Ovary (tissue), 3 donors: ENCODE results near the gene DISC1.

Source experiments
- EP300 ChIP-seq: sonication (generic); formaldehyde crosslinking; IDR thresholded peaks from one replicate; pipeline ENCODE4 v1.6.1; 2017; ENCODE audit warnings: antibody characterized with exemption
- POLR2A ChIP-seq: fragments of 450-650 bp; IDR thresholded peaks from one replicate; pipeline ENCODE4 v1.6.1; 2017; ENCODE audit warnings: antibody characterized with exemption, mild to moderate bottlenecking, moderate library complexity
- TF ChIP-seq, protein P1 (sequence below), 3 donors: fragments of 450-650 bp in 2 of 3; fragments of 200-600 bp in 1 of 3; IDR thresholded peaks; one replicate each; pipeline versions ENCODE4 v1.5.1 to v1.8.0; 2016 to 2022; ENCODE audit warnings: antibody characterized with exemption in 3 of 3, mild to moderate bottlenecking in 1 of 3
- donor health status: DM: no; HTN: no; CAD: no.

DNA sequence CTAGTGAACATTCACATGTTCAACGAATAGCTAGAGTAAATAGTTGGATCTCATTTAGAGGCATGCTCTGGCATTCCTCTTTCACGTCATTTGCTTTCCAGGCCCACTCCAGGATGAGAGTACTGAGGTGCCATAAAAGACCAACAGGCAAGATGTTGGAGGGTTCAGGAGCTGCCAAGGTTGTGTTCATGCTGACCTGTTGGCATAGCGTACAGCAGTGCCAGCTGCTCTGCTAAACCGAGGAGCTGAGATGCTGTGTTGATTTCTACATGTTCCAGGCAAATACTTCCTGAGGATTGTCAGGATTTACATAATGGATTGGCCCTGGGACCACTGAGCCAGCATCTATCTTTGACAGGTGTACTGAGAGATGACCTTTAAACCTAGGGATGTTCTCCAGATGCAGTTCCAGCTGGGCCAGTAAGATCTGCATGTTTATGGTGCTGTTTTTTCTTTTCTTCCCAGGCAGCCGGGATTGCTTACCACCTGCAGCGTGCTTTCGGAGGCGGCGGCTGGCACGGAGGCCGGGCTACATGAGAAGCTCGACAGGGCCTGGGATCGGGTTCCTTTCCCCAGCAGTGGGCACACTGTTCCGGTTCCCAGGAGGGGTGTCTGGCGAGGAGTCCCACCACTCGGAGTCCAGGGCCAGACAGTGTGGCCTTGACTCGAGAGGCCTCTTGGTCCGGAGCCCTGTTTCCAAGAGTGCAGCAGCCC lies 66.9 kb downstream of the DISC1 start:
- TF ChIP-seq POLR2A = no peak
- TF ChIP-seq, protein P1, sequence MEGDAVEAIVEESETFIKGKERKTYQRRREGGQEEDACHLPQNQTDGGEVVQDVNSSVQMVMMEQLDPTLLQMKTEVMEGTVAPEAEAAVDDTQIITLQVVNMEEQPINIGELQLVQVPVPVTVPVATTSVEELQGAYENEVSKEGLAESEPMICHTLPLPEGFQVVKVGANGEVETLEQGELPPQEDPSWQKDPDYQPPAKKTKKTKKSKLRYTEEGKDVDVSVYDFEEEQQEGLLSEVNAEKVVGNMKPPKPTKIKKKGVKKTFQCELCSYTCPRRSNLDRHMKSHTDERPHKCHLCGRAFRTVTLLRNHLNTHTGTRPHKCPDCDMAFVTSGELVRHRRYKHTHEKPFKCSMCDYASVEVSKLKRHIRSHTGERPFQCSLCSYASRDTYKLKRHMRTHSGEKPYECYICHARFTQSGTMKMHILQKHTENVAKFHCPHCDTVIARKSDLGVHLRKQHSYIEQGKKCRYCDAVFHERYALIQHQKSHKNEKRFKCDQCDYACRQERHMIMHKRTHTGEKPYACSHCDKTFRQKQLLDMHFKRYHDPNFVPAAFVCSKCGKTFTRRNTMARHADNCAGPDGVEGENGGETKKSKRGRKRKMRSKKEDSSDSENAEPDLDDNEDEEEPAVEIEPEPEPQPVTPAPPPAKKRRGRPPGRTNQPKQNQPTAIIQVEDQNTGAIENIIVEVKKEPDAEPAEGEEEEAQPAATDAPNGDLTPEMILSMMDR (IDR thresholded peaks at IDR 0.05) = no peak
- TF ChIP-seq EP300 = no peak
